ENCODE measurements around the gene ACOXL. TPM values are rescaled to one million over a fixed set of nuclear protein-coding genes. Genes with fewer than 3 reads are reported as not detected.

ACOXL gene
- total and polyA plus RNA-seq, 2 of the 8 experiments (the other 6 are each of a cell fraction or from before 2014, with no cell fraction given) = 11.4 to 20.6 TPM

GRCh38 chr2:110990440-110990839 lies 258.1 kb downstream of the ACOXL start:
- Histone ChIP-seq H4K8ac (ENCODE audit: extremely low read depth, insufficient read depth, low read length) (no peak overlapping the region), H3K14ac (ENCODE audit: insufficient read length) (no peak overlapping the region), H3K23me2 (ENCODE audit: low read depth, low read length) (no peaks in the 10 kb centered on the region), H4K5ac (ENCODE audit: insufficient read length, low read depth, low read length) (no peak overlapping the region), H3K27ac (ENCODE audit: low read depth, low read length) (no peak overlapping the region), H3K9me3 (ENCODE audit: insufficient read depth in 2 of 2, low read depth in 1 of 2, low read length in 1 of 2) (no peaks in the 10 kb centered on the region), H2BK15ac (ENCODE audit: low read length) (no peak overlapping the region), H3K36me3 (ENCODE audit: control insufficient read depth in 2 of 4, insufficient read depth in 4 of 4, low read length in 3 of 4) (peaks cover 0 to 3% (median 0%) of the 10 kb centered on the region in 4 experiments; a peak in 2 of 8 replicates), H3K27me3 (replicated peaks in 1 of 4; ENCODE audit: control insufficient read depth in 3 of 4, extremely low read depth in 1 of 4, insufficient read depth in 3 of 4, low read length in 3 of 4) (no peaks in the 10 kb centered on the region), H2BK5ac (ENCODE audit: low read depth, low read length) (no peak overlapping the region), H2AK5ac (ENCODE audit: low read depth, low read length) (no peak overlapping the region), H2BK120ac (replicated peaks; ENCODE audit: low read depth, low read length) (no peak overlapping the region), H3K4me3 (ENCODE audit: extremely low read depth in 1 of 4, insufficient read depth in 2 of 4, low read depth in 3 of 4, low read length in 4 of 4) (no peak overlapping the region), H3K4me1 (replicated peaks in 1 of 4; ENCODE audit: control insufficient read depth in 3 of 4, insufficient read depth in 4 of 4, low read length in 3 of 4) (no peaks in the 10 kb centered on the region), H3K4ac (replicated peaks; ENCODE audit: insufficient read length, low read depth, low read length) (no peak overlapping the region), H3K79me2 (ENCODE audit: control insufficient read depth in 1 of 2, insufficient read depth in 2 of 2, low read length in 2 of 2) (no peaks in the 10 kb centered on the region), H3K9ac (replicated peaks in 1 of 4; ENCODE audit: extremely low read depth in 1 of 4, low read depth in 3 of 4, low read length in 3 of 4) (no peak overlapping the region), H2BK12ac (ENCODE audit: low read depth, low read length) (no peak overlapping the region), H3K56ac (replicated peaks; ENCODE audit: insufficient read length, low read depth, low read length) (no peak overlapping the region), H3K18ac (ENCODE audit: extremely low read depth, low read length) (no peak overlapping the region), H3K23ac (ENCODE audit: insufficient read length) (no peak overlapping the region), H3K79me1 (ENCODE audit: low read depth, low read length) (no peaks in the 10 kb centered on the region), H3K4me2 (ENCODE audit: insufficient read depth in 1 of 2, low read depth in 2 of 2, low read length in 2 of 2) (no peak overlapping the region), H4K20me1 (replicated peaks in 1 of 2; ENCODE audit: control insufficient read depth in 1 of 2, insufficient read depth in 2 of 2, low read length in 2 of 2) (no peaks in the 10 kb centered on the region), H2AFZ (ENCODE audit: low read length) (no peak overlapping the region), H2BK20ac (ENCODE audit: low read length) (no peak overlapping the region), H4K91ac (replicated peaks; ENCODE audit: insufficient read length, low read length) (no peak overlapping the region)
- ChIA-PET CTCF (ENCODE audit: partially characterized antibody) (no interaction called here), POLR2A (ENCODE audit: partially characterized antibody) (no interaction called here)
- FAIRE-seq = no peak
- no peak for DNase-seq (ENCODE audit: low read depth in 1 of 2, low spot score in 2 of 2)
- 90% methylated on average over 2 of the region's 2 CpGs; no CpG with 5 or more reads in 1 of the 2 experiments for WGBS, 2 experiments (ENCODE audit: extremely low coverage in 1 of 2, insufficient coverage in 1 of 2, insufficient read length in 1 of 2, insufficient replicate concordance in 2 of 2, low coverage in 1 of 2, low lambda C conversion rate in 2 of 2, missing lambda C conversion rate in 1 of 2)
- TF ChIP-seq CTBP2 (IDR thresholded peaks at IDR 0.05; ENCODE audit: borderline replicate concordance, insufficient read depth, insufficient read length, low read length) = no peak
- TF ChIP-seq GTF2F1 (IDR thresholded peaks at IDR 0.05; ENCODE audit: borderline replicate concordance, low read depth, low read length) = no peak
- TF ChIP-seq JUN (IDR thresholded peaks at IDR 0.05; ENCODE audit: low read depth, low read length) = no peak
- no peak for TF ChIP-seq RNF2 (IDR thresholded peaks at IDR 0.05; ENCODE audit: borderline replicate concordance, low read depth, low read length, missing control alignments, poor library complexity, severe bottlenecking)
- TF ChIP-seq EP300 (IDR thresholded peaks at IDR 0.05; ENCODE audit: borderline replicate concordance in 1 of 2, low read depth in 2 of 2, low read length in 2 of 2) = no peak
- no peak for TF ChIP-seq NRF1 (IDR thresholded peaks at IDR 0.05; ENCODE audit: low read depth, low read length)
- no peak for TF ChIP-seq E2F6 (IDR thresholded peaks at IDR 0.05)
- no peak for TF ChIP-seq PHF8 (conservative IDR thresholded peaks at IDR 0.05; ENCODE audit: low read depth, low read length)
- no peak for TF ChIP-seq HDAC2 (IDR thresholded peaks at IDR 0.05; ENCODE audit: borderline replicate concordance in 1 of 2, low read depth in 2 of 2, low read length in 2 of 2)
- TF ChIP-seq EZH2 (IDR thresholded peaks at IDR 0.05; ENCODE audit: low read depth, low read length, severe bottlenecking) = no peak
- TF ChIP-seq KDM4A (IDR thresholded peaks at IDR 0.05; ENCODE audit: low read depth, low read length, severe bottlenecking) = no peak
- TF ChIP-seq BCL11A (IDR thresholded peaks at IDR 0.05; ENCODE audit: low read depth in 2 of 2, low read length in 2 of 2) = no peak
